ENCODE measurements around the gene FOXP2.

The FOXP2 gene

DNA sequence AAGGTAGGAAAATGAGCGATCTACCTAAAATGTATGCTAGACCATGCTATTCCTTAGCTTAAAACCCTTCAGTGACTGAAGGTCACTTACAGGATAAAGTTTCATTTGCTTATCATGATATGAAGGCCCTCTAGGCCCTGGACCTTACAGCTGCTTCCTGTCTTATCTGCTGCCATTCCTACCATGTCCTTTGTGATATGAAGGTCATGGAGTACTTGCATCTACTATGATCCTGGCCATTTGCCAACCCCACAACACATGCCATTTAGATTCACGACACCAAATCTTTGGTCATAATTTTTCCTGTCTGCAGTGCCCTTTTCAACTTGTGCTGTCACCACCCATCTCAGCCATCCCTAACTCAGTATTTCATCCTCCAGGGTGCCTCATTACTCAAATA is 325.5 kb downstream of the FOXP2 start:
- no peak overlapping the region for H3K27ac ChIP-seq
- TF ChIP-seq, protein P1, sequence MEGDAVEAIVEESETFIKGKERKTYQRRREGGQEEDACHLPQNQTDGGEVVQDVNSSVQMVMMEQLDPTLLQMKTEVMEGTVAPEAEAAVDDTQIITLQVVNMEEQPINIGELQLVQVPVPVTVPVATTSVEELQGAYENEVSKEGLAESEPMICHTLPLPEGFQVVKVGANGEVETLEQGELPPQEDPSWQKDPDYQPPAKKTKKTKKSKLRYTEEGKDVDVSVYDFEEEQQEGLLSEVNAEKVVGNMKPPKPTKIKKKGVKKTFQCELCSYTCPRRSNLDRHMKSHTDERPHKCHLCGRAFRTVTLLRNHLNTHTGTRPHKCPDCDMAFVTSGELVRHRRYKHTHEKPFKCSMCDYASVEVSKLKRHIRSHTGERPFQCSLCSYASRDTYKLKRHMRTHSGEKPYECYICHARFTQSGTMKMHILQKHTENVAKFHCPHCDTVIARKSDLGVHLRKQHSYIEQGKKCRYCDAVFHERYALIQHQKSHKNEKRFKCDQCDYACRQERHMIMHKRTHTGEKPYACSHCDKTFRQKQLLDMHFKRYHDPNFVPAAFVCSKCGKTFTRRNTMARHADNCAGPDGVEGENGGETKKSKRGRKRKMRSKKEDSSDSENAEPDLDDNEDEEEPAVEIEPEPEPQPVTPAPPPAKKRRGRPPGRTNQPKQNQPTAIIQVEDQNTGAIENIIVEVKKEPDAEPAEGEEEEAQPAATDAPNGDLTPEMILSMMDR (IDR thresholded peaks at IDR 0.05) = no peak
- no peak overlapping the region for H3K4me3 ChIP-seq
- no peak for DNase-seq (ENCODE audit: low spot score)

DNA sequence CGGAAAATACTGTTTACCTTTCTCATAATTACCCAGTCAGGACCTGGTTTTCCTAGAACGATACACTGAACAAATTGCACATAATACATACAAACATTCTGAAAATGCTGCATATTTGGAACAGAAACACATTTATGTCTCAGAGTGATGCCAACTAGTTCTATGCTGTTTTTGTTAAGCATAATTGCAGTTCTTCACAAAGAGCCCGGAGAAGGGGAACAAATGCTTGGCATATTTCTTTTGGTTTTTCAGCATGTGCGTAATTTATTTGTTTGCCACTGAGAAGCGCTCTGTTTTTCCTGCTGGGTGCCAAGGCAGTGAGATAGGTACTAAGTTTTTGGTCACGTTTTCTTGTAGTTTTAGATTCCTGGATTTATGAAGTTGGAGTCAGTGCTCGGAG is 326.3 kb downstream of the FOXP2 start:
- no peak for DNase-seq (ENCODE audit: low spot score)
- no peak overlapping the region for H3K27ac ChIP-seq
- H3K4me3 ChIP-seq = no peak overlapping the region
- TF ChIP-seq, protein P1 (IDR thresholded peaks at IDR 0.05) = no peak

DNA sequence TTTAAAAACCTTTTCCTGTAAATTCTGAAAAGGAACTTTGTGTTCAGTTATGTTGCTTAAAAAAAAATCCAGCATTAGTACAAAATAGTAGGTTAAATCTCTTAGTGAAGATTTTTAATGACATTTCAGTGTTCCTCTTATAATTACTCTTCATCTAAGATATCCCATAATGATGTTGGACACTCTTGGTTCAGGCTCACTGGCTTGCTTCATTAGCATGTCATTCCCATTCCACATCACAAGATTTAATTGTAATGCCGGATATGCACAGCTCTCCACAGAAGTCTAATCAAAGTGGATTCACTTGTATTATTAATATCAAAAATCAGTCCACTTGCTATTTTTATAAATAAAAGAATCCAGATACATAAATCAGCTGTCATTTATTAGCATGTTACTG is 327.3 kb downstream of the FOXP2 start:
- no peak for DNase-seq (ENCODE audit: low spot score)
- TF ChIP-seq, protein P1 (IDR thresholded peaks at IDR 0.05) = no peak
- Histone ChIP-seq H3K4me3 (no peak overlapping the region), H3K27ac (no peak overlapping the region)
